OCI-LY1 (cell line): ENCODE measurements around the gene ZNF518B.

ENCODE experiments used
- H2AFZ ChIP-seq: fragments of 200-600 bp; sonication (generic), shearing (Covaris generic); 2 replicates; pipeline ENCODE4 v1.6.0; 2014; ENCODE audit warnings: antibody characterized with exemption, mild to moderate bottlenecking, low read length
- H3F3A ChIP-seq: fragments of 200-600 bp; sonication (generic), shearing (Covaris generic); 2 replicates; pipeline ENCODE4 v1.6.0; 2014; ENCODE audit warnings: mild to moderate bottlenecking, antibody characterized with exemption, low read length, moderate library complexity; ENCODE audit not compliant: insufficient read depth
- H3K27ac ChIP-seq: fragments of 200-600 bp; sonication (generic); 2 replicates; pipeline ENCODE4 v1.5.1; 2014; ENCODE audit warnings: low read length, mixed run types, mild to moderate bottlenecking, low read depth; ENCODE audit not compliant: poor library complexity, severe bottlenecking
- H3K27me3 ChIP-seq: fragments of 200-600 bp; sonication (generic); 2 replicates; pipeline ENCODE4 v1.6.0; 2014; ENCODE audit warnings: antibody characterized with exemption, mild to moderate bottlenecking, low read length, moderate library complexity; ENCODE audit not compliant: insufficient read depth
- H3K36me3 ChIP-seq: fragments of 200-600 bp; sonication (generic); 2 replicates; pipeline ENCODE4 v1.6.1; 2014; ENCODE audit warnings: mild to moderate bottlenecking, antibody characterized with exemption, low read length, moderate library complexity, mixed read lengths; ENCODE audit not compliant: insufficient read depth
- H3K4me1 ChIP-seq: fragments of 200-600 bp; sonication (generic); 2 replicates; pipeline ENCODE4 v1.5.1; 2014; ENCODE audit warnings: mild to moderate bottlenecking, low read length, moderate library complexity; ENCODE audit not compliant: insufficient read depth, severe bottlenecking
- H3K4me2 ChIP-seq: fragments of 200-600 bp; sonication (generic), shearing (Covaris generic); 2 replicates; pipeline ENCODE4 v1.6.1; 2014; ENCODE audit warnings: low read length
- H3K4me3 ChIP-seq: fragments of 200-600 bp; sonication (generic); 2 replicates; pipeline ENCODE4 v1.5.1; 2014; ENCODE audit warnings: low read length, low read depth, mild to moderate bottlenecking, mixed read lengths; ENCODE audit not compliant: poor library complexity, severe bottlenecking
- H3K79me2 ChIP-seq: fragments of 200-600 bp; shearing (Covaris generic); 2 replicates; pipeline ENCODE4 v1.6.1; 2016; ENCODE audit warnings: mixed run types, low read length, mixed read lengths; ENCODE audit not compliant: insufficient read depth
- H3K9ac ChIP-seq: fragments of 200-600 bp; sonication (generic), shearing (Covaris generic); 2 replicates; pipeline ENCODE4 v1.6.1; 2014; ENCODE audit warnings: mild to moderate bottlenecking, low read length, mixed read lengths
- H3K9me2 ChIP-seq: fragments of 200-600 bp; sonication (generic), shearing (Covaris generic); 2 replicates; pipeline ENCODE4 v1.6.1; 2014; ENCODE audit warnings: low read depth, mild to moderate bottlenecking, low read length, mixed read lengths
- H3K9me3 ChIP-seq: fragments of 200-600 bp; shearing (Covaris generic); 2 replicates; pipeline ENCODE4 v1.6.1; 2014; ENCODE audit warnings: low read length, mixed read lengths
- H4K20me1 ChIP-seq: fragments of 200-600 bp; sonication (generic), shearing (Covaris generic); 2 replicates; pipeline ENCODE4 v1.6.0; 2016; ENCODE audit warnings: mild to moderate bottlenecking, low read length; ENCODE audit not compliant: insufficient read depth
- CTCF ChIP-seq: fragments of 200-600 bp; sonication (generic), shearing (Covaris generic); IDR thresholded peaks from 2 replicates; pipeline ENCODE4 v1.5.1; 2017; ENCODE audit warnings: mild to moderate bottlenecking, antibody characterized with exemption, low read length, moderate library complexity, mixed read lengths
- EZH2 ChIP-seq: fragments of 200-600 bp; sonication (generic), shearing (Covaris generic); IDR thresholded peaks from 2 replicates; pipeline ENCODE4 v1.8.0; 2017; ENCODE audit warnings: borderline replicate concordance, mixed run types, mild to moderate bottlenecking, antibody characterized with exemption, low read length, moderate library complexity, mixed read lengths

Gene ZNF518B

GRCh38 chr4:10442976-10443375 is 14.2 kb downstream of the ZNF518B start:
- no peak overlapping the region for H3K4me2 ChIP-seq
- no peaks in the 10 kb centered on the region for H4K20me1 ChIP-seq
- H3K4me3 ChIP-seq, result no peak overlapping the region
- no peaks in the 10 kb centered on the region for H3F3A ChIP-seq
- no peak overlapping the region for H3K9ac ChIP-seq
- H3K9me3 ChIP-seq, result no peaks in the 10 kb centered on the region
- H3K9me2 ChIP-seq, result no peaks in the 10 kb centered on the region
- H3K27ac ChIP-seq, result no peak overlapping the region
- H3K27me3 ChIP-seq, result no peaks in the 10 kb centered on the region
- H3K79me2 ChIP-seq, result no peaks in the 10 kb centered on the region
- no peak overlapping the region for H2AFZ ChIP-seq
- H3K36me3 ChIP-seq, result peaks cover 34% of the 10 kb centered on the region
- TF ChIP-seq CTCF (no peak), EZH2 (no peak)
- no peaks in the 10 kb centered on the region for H3K4me1 ChIP-seq

GRCh38 chr4:10441512-10441911 is 15.7 kb downstream of the ZNF518B start:
- no peak overlapping the region for H3K4me2 ChIP-seq
- no peaks in the 10 kb centered on the region for H3K9me3 ChIP-seq
- no peaks in the 10 kb centered on the region for H4K20me1 ChIP-seq
- no peaks in the 10 kb centered on the region for H3K4me1 ChIP-seq
- H3K79me2 ChIP-seq, result no peaks in the 10 kb centered on the region
- peaks cover 28% of the 10 kb centered on the region for H3K36me3 ChIP-seq
- TF ChIP-seq EZH2 (no peak), CTCF (no peak)
- no peak overlapping the region for H3K27ac ChIP-seq
- H3K27me3 ChIP-seq, result no peaks in the 10 kb centered on the region
- no peaks in the 10 kb centered on the region for H3F3A ChIP-seq
- no peak overlapping the region for H3K9ac ChIP-seq
- no peak overlapping the region for H2AFZ ChIP-seq
- H3K9me2 ChIP-seq, result no peaks in the 10 kb centered on the region
- no peak overlapping the region for H3K4me3 ChIP-seq

GRCh38 chr4:10438924-10439323 is 18.3 kb downstream of the ZNF518B start:
- no peak overlapping the region for H3K4me2 ChIP-seq
- H3K36me3 ChIP-seq, result peaks cover 2% of the 10 kb centered on the region
- H2AFZ ChIP-seq, result no peak overlapping the region
- H3K9me3 ChIP-seq, result no peaks in the 10 kb centered on the region
- no peaks in the 10 kb centered on the region for H3K79me2 ChIP-seq
- no peak overlapping the region for H3K4me3 ChIP-seq
- H3K4me1 ChIP-seq, result no peaks in the 10 kb centered on the region
- H3K27me3 ChIP-seq, result no peaks in the 10 kb centered on the region
- H3K9me2 ChIP-seq, result no peaks in the 10 kb centered on the region
- no peak overlapping the region for H3K9ac ChIP-seq
- no peaks in the 10 kb centered on the region for H4K20me1 ChIP-seq
- no peaks in the 10 kb centered on the region for H3F3A ChIP-seq
- TF ChIP-seq CTCF (no peak), EZH2 (no peak)
- H3K27ac ChIP-seq, result no peak overlapping the region
